Activated effector memory CD4-positive, alpha-beta T cell treated with Interleukin-2 at 50 U/mL for 16 hours (primary cell): ENCODE data around the gene PIKFYVE.
A peak's percentile ranks its signal among the peaks of the same experiment; 100 is the strongest.
"Not testable (repeated sequence)": the region's sequence is repeated elsewhere in the genome, so short reads cannot be mapped to it uniquely, and the experiment has no call there.

Experiments
- DNase-seq: peaks from one replicate; pipeline ENCODE4 v3.0.0-alpha.2; 2020

The PIKFYVE gene

DNA sequence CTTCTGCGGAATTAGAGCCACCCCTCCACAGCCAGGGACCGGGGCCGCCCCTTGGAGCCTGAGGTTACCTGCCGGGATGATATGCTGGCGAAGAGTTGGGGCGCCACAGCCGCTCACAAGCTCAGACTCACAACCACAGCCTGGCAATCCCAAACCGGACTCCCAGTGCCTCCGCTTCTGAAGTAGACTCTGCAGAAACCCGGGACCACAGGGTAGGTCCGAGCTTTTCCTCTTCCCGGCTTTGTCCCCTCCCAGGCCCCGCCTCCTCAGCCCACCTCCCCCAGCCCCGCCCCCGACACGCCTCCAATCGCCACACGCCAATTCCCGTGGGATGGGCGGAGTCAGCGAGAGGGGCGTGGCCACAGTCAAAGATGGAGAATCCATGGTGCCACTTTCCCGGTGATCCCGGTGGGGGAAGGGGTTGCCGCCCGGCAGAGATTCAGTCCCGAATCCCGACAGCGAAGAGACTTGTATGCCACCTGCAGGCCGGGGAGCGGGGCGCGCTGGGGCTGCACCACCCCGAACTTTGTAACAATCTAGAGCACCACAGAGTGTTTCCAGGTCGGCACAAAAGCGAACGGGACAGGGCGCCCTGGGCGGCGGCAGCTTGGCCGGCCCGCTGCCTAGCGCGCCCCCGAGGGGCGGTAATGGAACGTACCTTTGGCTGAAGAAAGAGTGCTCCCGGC is 11.0 kb upstream of the PIKFYVE start, which contains the start of gene IDH1:
TSS of gene IDH1 (minus strand) at position 201 of the 686 bp plus-strand sequence. CDS start 3,520 bp downstream, outside the sequence.
- DNase-seq, result peak; percentile 89

DNA sequence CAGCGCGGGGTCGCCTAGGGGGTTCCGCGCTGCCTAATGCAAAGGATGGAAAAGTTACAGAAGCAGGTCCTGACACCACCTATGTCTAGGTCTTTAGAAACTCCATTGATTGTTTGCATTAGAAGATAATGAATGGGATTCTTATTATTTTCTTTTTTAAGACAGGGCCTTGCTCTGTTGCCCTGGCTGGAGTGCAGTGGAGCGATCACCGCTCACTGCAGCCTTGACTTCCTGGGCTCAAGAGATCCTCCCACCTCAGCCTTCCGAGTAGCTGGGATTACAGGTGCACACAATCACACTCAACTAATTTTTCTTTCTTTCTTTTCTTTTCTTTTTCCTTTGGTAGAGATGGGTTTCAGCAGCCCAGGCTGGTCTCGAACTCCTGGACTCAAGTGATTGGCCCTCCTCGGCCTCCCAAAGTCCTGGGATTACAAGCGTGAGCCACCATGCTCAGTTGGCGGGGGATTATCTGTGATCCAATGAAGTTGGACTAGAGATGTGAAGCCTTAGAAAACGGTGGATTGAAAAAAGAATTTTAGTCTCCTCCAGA is 10.4 kb upstream of the PIKFYVE start:
- no peak for DNase-seq

DNA sequence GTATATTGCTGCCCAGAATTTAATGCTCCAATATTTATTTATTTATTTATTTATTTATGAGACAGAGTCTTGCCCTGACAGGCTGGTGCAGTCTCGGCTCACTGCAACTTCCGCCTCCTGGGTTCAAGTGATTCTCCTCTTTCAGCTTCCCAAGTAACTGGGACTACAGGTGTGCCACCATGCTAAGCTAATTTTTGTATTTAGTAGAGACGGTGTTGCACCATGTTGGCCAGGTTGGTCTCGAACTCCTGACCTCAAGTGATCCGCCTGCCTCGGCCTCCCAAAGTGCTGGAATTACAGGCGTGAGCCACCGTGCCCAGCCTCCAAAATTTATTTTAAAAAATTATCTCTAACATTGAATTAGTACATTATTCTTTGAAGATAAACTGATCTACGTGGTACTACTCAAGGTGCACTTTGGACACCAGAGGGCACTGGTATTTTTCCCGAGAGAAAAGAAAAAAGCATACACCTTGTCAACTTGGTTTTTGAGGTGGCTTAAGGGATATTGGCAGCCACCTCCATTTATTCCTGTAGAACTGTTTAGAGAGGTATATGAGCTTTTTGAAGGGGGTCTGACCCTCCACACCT is 9.8 kb upstream of the PIKFYVE start:
- no peak for DNase-seq

DNA sequence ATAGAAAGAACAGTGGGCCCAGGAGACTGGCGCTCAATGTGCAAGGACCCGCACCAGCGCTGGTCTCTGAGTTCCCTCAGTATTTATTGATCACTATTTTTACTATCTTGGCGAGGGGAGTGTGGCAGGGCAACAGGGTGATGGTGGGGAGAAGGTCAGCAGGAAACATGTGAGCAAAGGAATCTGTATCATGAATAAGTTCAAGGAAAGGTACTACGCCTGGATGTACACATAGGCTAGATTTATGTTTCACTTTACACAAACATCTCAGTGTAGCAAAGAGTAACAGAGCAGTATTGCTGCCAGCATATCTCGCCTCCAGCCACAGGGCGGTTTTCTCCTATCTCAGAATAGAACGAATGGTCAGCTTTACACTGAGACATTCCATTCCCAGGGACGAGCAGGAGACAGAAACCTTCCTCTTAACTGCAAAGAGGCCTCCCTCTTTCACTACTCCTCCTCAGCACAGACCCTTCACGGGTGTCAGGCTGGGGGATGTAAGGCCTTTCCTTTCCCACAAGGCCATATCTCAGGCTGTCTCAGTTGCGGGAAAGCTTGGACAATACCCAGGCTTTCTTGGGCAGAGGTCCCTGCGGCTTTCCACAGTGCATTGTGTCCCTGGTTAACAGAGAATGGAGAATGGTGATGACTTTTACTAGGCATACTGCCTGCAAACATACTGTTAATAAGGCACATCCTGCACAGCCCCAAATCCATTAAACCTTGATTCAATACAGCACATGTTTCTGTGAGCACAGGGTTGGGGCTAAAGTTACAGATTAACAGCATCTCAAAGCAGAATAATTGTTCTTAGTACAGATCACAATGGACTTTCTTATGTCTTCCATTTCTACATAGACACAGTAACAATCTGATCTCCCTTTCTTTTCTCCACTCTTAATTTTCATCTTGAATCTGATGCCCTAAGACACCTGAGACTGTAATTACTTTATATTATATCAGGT is 8.9 kb upstream of the PIKFYVE start:
- DNase-seq, result not testable (repeated sequence)

DNA sequence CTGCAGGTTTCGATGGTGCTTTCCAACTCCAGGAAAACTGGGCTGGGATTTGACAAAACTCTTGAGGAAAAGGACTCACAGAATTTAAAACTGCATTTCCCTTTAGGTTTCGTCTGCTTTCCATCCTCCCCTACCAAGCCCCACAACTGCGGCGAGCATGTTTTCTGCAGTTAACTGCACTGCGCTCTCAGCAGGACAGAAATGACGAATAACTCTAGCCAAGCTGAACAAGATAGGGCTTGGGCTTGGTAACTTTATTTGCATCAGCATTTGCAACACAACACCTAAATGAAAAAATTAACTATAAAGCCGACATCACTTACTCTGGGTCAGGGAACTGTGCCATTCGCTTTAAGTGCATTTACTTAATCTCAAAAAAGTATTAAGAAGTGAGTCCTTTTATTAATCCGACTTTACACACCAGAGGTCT is 669 bp upstream of the PIKFYVE start:
- no peak for DNase-seq

DNA sequence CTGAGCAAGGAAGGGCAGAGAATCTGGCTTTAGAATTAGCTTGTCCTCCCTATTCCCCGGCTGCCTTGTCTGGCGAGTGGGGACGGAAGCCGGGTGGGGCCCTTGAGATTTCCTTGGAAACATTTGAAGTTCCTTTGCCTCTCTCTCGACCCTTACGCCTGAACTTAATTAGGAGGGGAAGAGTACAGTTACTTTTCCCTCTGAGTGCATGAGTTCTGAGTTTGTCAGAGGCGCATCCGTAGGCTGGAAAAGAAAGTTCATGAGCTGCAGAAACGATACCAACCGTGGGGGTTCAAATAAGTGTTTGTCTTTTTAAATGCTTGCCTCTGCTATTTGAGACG is 468 bp downstream of the PIKFYVE start:
- DNase-seq, result no peak

DNA sequence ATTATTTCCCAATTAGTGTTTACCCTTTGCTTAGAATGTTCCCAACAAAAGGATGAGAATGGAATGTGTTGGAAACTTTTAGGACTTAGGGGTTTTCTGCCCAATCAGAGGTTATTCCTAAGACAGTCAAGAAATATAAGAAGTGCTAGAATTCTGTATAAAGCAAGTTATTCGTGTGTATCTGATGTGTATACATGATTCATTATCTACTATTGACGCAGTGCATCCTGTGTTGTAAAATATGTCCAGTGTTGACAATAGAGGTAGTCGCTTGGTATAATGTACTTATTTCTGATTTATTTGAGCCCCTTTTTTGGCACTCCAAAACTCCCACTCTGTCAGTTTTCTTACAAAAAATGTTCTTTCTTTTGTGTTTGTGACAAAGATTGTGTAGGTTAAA is 881 bp downstream of the PIKFYVE start:
- DNase-seq, result no peak

DNA sequence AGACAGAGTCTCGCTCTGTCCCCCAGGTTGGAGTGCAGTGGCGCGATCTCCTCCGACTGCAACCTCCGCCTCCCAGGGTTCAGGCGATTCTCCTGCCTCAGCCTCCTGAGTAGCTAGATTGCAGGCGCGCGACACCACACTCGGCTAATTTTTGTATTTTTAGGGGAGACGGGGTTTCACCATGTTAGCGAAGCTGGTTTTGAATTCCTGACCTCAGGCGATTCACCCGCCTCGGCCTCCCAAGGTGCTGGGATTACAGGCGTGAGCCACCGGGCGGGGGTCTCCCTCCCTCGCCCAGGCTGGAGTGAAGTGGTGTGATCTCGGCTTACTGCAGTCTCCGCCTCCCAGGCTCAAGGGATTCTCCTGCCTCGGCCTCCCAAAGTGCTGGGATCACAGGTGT is 1.5 kb downstream of the PIKFYVE start:
- DNase-seq, result not testable (repeated sequence)

DNA sequence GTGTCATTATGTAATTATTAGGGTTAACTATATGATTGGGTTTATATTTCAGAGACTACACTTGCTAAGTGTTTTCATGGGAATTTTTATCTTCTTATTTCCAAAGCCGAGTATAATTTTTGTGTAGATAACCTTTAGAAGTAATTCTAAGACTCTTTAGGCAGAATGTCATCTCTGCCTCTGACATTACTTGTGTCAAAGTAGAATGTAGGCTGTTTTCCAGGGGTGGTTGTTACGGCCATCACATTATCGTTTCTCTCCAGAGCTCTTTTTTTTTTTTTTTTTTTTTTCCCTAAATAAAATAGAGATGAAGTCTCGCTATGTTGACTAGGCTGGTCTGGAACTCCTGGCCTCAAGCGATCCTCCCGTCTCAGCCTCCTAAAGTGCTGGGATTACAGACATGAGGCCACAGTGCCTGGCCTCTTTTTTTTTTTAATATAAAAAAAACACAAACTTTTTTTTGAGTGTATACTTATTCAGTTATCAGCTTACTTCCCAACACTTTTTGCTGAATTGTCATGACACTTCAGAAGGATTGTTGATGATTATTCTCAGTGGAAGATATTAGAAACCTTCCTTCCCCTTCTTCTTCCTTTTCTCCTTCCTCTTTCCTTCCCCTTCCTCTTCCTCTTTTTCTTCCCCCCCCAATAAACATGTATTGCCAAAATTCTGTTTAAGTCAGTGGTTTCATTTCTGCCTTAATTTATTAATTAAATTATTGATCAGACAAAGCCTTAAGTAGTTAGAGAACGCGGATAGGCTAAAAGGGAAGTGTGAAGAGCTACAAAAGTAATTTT is 2.3 kb downstream of the PIKFYVE start:
- DNase-seq, result no peak

DNA sequence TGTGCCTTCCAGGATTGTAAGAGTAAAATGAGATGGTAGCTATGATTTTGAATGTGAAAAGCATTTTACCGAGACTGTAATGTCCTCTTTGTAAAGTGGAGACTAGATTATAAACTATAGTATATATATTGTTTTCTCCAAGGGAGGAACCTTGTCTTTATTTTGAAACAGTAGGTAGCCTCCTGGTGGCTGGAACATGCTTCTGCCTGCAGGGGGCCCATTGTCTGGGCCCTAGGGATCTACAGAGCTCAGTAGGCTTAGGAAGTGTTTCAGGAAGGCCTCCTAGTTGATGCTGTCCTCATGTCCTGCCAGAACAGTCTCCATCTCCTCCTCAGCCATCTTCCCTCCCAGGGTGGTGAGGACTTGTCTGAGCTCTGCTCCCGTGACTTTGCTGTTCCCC is 3.0 kb downstream of the PIKFYVE start:
- no peak for DNase-seq

DNA sequence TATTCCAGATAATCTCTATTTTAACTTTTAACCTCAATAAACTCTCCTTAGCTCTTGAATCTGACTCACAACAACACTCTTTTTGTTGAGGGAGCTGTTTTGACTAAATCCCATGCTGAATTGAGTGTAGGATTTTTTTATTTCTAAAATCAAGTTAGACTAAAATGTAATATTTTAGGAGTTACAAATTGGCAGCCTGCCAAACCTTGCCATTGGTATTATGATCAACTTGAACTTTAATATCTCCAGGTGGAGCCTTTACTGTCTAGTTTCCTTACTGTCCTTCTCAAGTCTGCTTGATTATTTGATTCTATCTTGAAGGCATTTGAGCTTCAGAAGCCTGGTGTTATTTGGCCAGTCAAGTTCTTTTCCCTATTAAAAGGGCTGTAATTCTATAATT is 8.7 kb downstream of the PIKFYVE start:
- DNase-seq, result no peak

DNA sequence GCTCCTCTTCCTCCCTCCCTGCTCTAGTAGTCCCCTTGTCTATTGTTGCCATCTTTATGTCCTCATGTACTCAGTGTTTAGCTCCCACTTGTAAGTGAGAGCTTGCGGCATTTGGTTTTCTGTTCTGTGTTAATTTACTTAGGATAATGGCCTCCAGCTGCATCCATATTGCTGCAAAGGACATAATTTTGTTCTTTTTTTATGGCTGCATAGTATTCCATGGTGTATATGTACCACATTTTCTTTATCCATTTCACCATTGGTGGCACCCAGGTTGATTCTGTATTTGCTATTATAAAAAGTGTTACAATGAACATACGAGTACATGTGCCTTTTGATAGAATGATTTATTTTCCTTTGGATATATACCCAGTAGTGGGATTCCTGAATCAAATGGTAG is 12.5 kb downstream of the PIKFYVE start:
- DNase-seq, result no peak

DNA sequence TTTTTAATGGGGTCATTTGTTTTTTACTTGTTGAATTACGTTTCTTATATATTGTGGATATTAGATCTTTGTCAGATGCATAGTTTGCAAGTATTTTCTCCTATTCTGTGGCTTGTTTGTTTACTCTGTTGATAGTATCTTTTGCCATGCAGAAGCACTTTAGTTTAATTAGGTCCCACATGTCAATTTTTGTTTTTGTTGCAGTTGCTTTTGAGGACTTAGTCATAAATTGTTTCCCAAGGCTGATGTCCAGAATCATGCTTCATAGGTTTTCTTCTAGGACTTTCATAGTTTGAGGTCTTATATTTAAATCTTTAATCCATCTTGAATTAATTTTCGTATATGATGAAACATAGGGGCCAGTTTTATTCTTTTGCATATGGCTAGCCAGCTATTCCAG is 13.2 kb downstream of the PIKFYVE start:
- no peak for DNase-seq

DNA sequence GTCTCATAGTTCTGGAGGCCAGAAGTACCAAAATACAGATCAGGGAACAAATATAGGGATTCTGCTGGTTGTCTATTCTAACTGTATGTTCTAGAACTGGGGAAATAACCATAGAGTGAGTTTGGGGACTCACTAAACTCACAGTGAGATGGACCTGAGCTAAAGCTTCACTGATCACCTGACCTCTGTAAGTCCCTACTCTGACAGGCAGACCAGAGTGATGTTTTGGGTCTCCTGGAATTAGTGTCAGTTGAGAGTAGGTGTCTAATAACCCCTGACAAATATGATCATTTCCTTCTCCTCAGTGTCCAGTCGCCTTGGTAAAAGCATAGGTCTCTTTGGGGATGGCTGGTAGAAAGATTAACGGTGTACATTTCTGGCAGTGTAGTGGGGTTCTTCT is 14.2 kb downstream of the PIKFYVE start:
- DNase-seq, result no peak

DNA sequence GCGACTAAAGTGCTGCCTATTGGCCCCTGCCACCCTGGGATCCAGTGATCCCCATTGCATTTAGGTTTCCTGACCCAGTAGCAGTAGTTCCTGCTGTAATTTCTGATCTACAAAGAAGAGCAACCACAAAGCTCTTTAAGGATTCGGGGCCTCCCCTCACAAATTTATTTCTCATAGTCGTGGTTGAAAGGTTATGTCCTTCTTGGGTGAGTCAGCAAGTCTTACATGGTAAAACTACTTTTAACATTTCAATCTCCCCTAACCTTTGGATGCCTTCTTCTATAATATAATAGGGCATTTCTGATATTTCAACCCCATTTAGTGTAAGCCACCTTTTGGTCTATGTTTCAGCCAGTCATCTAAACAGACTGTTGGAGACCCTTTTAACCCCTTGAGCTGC is 14.9 kb downstream of the PIKFYVE start:
- no peak for DNase-seq

DNA sequence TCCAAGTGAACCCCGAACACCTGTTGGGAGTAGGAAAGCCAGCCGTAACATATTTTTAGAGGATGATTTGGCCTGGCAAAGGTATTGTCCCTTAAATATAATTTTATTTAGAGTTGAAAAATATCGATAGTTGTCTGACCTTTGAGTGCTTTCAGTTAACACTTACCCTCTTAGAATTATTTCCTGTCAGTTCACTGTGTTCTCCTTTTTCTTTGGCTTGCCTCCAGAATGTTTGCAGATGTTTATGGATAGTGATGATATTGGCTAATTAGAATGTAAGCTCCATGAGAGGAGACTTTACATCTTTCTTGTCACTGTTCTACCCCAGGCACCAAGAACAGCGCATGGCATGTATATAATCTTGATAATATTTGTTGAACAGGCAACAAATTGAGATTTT is 19.8 kb downstream of the PIKFYVE start:
- DNase-seq, result no peak

DNA sequence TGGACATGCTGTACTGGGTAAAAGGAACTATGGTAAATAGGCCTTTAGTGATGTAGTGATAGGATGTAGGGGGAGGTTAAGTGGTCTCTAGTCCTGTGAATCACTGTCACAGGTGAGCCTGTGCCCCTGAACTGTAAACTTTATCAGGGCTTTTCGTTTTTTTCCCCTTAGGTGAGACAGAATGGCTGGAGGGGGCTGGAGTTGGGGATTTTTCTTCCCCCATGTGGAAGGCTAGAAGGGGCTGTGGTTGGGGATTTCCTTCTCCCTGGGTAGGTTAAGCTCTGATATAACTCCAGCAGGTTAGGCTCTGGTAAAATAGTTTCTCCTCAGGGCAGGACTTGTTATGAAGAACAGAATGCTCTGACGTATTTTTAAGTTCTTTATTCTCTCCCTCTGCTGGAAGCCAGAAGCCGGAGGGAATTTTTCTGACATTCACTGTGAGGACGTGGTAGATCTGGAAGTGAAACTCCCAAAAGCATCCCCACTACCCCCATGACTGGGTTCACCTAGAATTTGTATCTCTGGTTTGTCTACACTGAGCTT is 28.5 kb downstream of the PIKFYVE start:
- no peak for DNase-seq

DNA sequence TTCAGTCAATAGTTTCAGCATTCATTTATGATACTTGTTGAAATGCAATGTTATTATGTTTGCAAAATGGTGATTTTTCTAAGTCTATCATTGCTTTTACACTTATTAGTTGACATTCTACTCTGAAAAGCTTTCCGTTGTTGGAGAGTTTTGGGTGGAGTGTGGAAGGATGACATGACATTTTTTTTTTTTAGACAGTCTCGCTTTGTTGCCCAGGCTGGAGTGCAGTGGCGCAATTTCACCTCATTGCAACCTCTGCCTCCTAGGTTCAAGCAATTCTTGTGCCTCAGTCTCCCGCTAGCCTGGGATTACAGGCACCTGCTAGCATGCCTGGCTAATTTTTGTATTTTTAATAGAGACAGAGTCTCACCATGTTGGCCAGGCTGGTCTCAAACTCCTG is 29.8 kb downstream of the PIKFYVE start:
- DNase-seq, result no peak

DNA sequence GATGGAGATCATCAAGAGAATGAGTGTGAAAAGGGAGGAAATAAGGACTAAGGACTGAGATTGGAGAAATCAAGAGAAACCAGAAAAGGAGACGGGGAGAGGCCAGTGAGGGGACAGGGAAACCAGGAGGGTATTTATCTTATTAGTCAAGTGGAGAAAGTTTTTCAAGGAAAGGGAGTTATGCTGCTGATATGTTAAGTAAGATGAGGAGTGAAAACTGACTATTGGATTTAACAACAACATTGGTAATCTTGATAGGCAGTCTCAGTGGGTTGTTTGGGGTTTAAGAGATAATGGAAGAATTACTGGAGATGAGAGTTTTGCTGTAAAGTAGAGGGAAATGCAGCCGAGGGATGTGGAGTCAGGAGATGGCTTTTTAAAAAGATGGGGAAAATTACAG is 30.6 kb downstream of the PIKFYVE start:
- DNase-seq, result no peak

DNA sequence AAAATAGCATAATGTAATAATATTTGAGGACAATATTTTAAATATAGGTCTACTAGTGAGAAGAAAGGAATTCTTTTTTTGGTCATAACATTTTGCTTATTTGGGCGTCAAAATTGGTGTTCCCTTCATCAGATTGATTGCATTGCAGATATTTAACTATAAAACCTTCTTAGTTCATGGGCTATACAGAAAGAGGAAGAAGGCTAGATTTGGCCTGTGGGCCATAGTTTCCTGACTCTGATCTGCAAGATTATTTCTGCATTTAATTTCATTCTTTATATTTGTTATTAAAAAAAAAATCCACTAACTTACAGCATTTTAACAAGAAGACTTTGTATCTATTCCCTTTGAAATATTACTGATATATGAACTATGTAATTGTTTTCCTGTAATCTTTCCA is 31.9 kb downstream of the PIKFYVE start:
- DNase-seq, result no peak

DNA sequence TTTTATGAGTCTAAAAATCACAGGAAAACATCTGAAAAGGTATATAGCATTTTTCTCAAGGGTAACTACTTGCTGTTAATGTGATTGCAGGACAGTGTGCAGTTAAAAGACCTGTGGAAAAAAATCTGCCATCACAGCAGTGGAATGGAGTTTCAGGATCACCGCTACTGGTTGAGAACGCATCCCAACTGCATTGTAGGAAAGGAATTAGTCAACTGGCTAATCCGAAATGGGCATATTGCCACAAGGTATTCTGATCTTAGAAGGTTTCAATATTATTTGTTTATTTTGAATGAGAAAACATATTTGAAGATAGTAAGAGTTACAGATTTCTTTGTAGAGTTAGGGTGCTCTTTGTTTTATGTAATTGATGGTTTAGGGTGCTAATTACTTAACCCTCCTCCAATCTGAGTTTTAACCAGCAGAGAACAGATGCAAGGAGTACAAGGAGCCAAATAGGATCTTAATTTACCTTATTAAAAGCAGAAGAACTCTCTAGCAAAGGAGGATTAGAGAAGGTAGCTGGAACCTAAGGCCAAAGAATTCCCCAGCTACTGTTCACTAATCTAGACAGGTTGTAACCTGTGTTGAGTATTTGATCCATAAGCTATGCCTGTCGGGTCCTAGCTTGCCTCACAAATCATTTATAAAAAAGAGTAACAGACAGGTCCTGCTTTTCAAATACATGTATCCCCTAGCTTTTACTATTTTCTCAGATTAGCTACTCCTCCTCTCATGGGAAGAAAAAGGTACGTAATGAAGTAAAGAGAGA is 35.0 kb downstream of the PIKFYVE start:
- DNase-seq, result no peak

DNA sequence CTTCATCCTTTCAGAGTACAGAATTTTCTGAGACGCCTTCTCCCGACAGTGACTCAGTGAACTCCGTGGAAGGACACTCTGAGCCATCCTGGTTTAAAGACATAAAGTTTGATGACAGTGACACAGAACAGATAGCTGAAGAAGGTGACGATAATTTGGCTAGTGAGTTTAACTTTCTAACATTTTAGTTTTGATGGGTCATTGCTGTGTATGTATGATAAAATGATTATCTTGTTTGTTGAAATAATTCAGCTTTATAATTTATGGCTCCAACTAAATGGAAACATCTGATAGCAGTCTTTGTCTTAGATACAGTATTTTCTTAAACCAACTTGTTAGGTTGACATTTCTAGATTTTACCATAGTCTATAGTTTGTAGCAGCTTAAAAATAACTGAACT is 38.1 kb downstream of the PIKFYVE start:
- no peak for DNase-seq
